GM18502 (cell line): ENCODE measurements around the gene CDHR4.
A peak's percentile ranks its signal among the peaks of the same experiment; 100 is the strongest.

Source experiments
- ATAC-seq: cut with Tn5 transposase; IDR thresholded peaks from one replicate; pipeline ENCODE4 v1.9.1; 2021; ENCODE audit warnings: mild to moderate bottlenecking; ENCODE audit not compliant: unreplicated experiment, poor library complexity

The CDHR4 gene

DNA sequence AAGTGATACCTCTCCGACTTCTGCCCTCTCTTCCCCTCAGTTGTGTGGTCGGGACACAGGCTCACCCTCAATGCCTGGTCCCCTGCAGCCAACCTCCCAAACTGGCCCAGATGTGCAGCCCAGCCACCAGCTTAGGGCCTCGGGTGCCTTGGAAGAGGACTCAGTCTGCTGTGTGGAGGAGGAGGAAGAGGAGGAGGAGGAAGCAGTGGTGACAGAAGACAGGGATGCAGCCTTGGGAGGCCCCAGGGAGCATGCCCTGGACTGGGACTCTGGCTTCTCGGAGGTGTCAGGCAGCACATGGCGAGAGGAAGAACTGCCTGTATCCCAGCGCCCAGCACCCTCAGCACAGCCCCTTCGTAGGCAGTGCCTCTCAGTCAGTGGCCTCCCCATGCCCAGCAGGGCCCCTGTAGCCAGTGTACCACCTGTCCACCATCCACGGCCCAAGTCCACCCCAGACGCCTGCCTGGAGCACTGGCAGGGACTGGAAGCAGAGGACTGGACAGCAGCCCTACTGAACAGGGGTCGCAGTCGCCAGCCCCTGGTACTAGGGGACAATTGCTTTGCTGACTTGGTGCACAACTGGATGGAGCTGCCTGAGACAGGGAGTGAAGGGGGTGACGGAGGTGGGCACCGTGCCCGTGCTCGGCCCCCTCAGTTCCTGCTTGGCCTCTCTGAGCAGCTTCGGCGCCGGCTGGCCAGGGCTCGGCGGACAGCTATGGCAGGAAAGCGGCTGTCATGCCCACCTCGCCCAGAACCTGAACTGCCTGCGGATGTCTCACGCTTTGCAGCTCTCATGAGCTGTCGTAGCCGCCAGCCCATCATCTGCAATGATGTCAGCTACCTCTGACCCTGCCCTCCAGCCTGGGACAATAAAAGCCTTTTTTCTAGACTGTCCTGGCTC is 4.7 kb upstream of the CDHR4 start:
- no peak for ATAC-seq

DNA sequence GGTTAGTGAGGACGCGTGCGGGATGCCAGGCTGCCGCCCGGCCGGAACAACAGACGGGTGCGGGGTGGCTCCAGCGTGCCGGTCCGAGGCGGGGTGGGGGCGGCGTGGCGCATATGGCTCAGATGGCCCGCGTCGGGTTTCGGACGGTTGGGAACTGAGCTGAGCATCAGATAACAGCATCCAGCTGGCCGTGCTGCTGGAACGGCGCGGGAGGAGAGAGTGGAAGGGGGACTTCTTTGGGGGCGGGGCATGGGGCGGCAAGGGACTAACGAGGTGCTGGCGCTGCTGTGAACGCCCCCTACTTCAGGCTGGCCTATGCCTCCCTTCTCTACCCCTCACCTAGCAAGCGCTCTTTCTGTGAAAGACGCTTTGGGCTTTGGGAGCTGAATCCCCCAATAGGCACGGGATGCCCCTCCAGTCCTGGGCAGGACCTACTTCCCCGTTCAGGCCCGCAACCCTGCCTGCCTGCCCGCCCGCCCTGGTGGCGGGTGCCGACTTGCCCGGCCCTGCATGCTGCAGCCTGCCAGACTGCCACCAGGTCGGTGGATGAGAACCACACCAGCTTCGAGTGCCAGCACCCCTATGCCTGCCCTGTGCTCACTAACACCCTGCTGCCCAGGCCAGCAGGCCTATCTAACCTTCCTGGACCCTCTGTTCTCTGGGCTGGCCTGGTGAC is 3.9 kb upstream of the CDHR4 start:
- peak; percentile 4 for ATAC-seq

DNA sequence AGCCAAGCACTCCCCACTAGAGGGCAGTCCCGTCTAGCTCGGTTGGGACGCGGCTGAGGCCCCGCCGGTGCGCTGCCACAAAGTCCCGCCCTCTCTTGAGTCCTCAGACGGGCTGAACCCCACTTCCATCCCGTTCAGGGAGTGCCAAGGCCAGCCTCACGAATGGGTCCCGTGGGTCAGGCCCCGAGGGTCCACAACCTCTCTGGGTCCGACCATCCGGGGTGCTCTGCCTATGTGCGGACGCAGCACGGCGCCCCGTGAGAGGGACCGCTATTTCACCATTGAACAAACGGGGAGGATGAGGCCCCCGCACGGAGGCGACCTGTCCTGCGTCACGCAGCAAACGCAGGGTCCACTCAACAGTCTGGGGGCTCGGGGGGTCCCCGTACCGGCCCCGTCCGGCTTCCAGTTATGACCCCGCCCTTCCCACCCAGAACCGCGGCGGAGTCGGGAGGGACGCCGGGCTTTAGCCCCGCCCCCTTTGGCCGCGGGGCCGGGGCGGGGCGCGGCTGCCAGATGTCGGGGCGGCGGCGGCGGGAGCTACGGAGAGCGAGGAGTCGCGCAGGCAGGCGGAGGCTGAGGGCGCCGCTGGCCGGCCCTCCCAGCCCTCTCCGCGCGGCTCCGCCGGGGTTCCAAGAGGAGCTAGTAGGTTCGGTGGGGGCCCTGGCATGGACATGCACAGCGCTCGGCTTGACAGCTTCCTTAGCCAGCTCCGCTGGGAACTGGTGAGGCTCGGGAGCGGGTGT is 3.2 kb upstream of the CDHR4 start, which contains the start of gene INKA1:
INKA1 (plus strand) TSS at position 543 of the 746 bp plus-strand sequence; CDS start at position 675, 132 bp downstream.
- peak; percentile 61 for ATAC-seq

DNA sequence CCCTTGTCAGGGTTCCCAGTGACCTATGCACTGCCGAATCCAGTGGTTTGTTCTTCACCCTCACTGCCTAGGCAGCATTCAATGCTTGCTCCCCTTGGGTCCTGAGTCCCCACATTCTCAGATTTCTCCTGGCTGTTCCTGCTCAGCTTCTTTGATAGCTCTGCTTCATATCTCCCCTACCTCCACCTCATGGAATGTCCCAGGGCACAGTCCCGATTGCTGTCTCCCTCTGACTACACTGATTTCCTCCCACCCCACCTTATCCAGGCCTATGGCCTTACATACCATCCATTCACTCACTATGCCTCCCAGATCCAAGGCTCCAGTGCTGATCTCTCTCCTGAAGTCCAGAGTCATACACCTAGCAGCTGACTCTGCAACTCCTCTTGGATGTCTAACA is 1.5 kb upstream of the CDHR4 start:
- ATAC-seq: no peak

DNA sequence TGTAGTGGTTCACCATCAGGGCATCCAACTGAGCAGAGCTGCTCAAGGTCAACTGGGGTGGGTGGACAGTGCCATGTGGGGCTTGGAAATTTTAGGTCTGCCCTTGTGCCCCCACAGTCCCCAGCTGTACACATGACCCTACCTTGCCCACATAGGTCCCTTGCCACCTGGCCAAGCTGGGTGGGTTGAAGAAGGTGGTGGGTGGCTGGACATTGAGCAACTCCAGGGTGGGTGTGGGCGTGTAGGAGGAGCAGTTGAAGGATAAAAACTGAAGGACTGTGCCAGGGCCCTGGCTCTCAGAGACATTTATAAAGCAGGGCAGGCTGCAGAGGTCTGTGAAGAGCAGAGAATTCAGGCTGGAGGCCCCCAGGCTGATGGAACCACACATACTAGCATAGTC is 568 bp downstream of the CDHR4 start:
- no peak for ATAC-seq

DNA sequence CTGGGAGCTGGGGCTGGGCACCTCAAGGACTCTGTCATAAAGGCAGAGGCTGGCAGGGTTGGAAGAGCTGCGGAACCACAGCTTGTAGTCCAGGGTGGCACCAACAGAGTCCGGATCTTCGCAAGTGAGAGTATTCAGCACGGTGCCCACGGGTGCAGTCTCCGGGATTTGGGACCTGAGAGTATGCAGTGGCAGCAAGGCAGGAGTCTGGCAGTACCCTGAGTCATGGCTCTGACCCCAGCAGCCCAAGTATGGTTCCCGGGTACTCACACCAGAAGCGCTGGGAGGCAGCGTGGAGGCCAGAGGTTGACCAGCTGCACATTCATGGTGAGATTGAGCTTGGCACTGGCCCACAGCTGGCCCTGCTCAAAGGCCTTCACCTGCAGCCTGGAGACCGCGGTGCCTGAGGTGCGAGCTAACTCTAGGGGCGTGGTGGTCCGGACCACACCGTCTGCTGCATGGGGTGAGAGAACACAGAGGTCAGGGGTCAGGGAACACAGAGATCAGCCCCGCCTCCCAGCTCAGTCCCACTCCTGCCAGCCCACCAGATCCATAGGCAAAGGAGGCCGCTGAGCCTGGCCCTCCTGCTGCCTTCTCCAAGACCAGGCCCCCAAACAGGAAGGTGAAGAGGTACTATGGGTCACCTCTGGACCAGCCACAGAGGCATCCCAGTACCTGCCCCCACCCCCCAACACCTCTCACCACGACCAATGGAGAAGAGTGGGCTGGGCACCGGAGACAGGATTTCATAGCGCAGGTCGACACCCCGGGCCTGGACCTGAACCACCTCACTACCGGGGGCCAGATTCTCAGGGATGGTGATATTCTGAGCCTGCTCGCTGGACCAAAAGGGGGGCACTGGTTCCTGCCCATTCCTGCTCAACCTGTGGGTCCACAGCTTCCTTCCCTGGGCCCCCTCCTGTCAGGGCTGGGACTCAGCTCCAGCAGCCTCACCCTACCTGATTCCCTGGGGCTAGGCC is 4.5 kb downstream of the CDHR4 start:
- no peak for ATAC-seq

DNA sequence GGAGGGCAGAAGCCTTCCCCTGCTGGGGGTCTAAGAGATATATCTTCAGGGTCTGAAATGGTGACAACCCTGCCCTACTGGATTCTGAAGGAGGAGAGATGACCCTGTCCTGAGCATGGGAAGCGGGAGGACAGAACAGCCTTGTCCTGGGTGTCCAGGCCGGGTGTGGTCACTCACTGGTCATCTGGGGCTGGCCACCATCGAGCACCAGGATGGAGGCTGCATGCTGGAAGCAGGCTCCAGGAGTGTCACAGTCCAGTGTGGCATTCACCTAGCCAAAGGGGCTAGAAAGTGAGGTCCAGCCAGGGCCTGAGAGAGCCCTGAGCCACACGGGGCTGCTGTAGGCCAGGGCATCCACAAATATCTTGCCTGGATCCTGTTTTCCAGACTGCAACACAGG is 5.2 kb downstream of the CDHR4 start:
- ATAC-seq: no peak

DNA sequence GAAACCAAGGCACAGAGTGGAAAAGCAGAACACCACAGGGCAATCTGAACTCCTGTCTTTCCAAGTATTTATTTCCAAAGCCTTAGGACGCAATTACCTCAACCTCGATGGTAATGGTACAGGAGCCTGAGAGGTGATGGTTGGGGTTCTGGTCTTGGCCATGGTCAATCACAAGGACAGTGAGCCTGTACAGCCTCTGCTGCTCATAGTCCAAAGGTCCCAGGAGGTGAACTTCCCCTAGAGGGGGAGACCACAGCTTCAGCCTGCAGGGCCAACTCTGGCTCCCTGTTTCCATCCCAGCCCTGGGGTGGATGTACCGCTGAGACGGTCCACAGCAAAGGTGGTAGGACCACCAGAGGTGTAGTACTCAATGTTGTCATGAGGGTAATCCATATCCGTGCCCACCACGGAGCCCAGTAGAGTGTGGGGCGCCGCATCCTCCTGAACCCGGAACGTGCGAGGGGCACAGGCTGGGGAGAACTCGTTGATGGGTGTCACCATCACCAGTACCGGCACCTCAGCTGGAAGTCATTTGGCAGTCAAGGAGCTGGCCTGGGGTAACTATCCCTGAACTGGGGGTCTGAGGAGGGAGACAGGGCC is 6.1 kb downstream of the CDHR4 start:
- ATAC-seq: no peak

DNA sequence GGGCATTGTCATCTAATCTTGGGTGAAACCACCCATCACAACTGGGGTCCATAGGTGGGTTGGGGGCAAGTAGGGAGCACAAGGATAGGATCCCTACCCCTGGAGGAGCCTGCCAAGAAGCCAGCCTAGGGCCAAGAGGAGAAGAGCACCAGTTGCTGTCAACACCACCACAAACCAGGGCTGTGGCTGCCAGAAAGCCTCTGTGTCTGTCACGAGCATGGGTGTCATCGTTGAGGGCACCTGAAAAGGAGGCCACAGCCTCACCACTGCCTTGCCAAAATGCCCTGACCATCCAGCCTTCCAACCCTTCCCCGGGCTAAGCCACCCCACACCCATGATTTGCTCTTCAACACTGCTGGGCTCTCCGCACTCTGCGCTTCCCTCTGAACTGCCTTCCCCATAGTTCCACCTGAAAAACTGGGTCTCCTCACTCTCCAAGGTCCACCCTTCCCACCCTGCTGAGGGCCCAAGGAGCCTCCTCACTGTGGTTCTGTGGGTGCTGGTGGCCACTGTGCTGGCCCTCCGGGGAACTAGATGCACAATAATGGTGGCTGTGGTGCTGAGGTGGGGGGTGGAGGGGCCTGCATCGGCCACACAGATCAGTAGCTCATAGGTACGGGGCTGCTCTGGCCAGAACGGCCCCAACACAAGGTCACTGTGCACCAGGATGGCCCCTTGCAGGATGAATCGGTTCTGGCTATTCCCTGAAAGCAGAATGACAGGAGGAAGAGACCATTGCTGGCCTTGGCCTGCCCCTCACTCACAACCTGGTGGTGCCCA is 7.1 kb downstream of the CDHR4 start:
- no peak for ATAC-seq

DNA sequence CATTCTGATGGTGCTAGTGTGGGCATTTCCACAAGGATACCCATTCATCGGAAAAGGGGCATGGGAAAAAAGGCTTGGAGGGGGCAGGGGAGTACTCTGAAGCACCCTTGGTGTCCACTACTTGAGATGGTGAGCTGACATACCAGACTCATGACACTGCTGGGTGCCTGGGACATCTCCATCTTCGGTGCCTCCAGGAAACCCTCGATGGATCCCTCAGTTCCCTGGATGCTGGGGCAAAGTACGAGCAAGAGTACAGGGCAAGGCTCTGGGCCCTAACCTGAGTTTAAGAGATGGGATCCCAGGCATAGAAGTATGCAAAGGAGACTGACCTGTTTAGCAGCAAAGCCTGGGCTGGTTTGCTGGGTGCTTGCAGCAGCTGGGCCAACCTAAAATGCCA is 8.1 kb downstream of the CDHR4 start:
- ATAC-seq: no peak

DNA sequence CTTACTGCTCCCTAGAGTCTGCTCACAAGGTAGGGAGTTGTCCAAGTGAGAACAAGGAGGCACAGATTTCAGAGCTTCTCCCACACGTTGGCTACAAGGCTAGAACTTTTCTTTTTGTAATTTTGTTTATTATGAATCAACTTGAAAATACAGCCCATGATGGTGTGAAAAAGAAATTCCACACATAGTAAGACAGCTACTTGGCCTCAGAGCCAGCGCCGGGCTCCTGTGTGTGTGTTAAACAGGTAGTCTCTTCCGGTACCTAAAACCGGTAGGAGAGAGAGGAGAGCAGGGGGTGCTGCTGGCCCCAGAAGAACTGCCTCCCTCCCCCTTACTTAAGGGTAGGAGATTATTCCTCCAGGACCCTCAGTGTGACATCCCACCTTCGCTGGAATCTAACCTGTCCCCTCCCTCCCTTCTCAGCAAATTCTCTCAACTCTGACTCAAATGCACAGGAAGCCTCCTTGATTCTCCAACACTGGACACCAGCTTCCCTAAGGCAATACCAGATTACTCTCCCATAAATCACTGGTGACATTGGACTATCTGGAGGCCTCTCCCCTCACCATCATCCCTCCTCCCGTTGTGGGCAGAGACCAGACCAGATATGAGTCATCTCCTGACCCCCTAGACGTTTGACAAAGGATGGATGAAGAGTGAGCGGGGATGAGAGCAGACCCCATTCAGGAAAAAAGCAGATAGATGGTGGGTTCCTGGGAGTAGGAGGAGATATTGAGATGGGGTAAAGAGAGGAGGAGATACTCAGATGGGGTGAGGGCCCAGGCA is 8.9 kb downstream of the CDHR4 start:
- no peak for ATAC-seq

DNA sequence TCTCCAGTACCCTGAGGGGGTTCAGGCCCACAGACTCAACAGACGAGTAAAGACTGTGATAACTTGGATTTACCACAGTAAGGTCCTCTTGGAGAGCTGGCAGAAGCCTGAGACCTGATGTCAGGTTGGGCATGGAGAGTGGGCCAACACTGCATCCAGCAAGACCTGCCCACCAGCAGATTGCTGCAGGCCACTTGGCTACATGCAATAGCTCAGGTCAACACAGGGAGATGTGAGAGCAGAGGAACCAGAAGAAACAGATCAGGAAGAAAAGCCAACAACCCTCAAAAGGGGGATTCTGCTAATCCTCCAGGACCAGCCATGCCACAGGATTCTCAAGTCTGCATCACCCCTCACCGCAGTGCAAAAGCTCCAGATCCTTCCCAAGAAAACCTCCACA is 11.6 kb downstream of the CDHR4 start:
- ATAC-seq: no peak

DNA sequence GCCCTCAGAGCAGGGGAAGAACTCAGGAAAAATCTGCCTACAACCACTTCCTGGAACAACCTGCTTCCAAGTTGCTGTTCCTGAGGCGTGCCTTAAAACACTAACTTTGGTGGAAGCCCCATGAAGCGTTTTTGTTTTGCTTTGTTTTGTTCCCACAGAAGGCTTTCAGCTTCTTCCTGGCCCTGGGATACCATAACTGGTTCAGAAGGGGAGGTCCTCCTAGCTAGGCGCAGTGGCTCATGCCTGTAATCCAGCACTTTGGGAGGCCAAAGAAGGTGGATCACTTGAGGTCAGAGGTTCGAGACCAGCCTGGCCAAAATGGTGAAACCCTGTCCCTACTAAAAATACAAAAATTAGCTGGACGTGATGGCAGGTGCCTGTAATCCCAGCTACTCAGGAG is 12.1 kb downstream of the CDHR4 start:
- no peak for ATAC-seq

DNA sequence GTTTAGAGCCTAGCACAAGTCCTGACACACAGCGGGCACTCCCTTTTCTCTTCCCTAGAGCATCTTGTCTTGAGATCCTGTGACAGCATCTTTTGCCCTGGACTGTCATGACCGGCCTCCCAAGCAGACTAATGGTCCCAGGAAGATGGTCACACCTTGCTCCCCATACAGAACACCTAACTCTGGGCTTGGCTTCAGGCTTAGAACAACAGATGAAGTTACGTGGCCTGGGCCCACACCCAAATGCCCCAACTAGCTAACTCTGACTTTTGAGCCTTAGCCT is 12.6 kb downstream of the CDHR4 start:
- no peak for ATAC-seq

DNA sequence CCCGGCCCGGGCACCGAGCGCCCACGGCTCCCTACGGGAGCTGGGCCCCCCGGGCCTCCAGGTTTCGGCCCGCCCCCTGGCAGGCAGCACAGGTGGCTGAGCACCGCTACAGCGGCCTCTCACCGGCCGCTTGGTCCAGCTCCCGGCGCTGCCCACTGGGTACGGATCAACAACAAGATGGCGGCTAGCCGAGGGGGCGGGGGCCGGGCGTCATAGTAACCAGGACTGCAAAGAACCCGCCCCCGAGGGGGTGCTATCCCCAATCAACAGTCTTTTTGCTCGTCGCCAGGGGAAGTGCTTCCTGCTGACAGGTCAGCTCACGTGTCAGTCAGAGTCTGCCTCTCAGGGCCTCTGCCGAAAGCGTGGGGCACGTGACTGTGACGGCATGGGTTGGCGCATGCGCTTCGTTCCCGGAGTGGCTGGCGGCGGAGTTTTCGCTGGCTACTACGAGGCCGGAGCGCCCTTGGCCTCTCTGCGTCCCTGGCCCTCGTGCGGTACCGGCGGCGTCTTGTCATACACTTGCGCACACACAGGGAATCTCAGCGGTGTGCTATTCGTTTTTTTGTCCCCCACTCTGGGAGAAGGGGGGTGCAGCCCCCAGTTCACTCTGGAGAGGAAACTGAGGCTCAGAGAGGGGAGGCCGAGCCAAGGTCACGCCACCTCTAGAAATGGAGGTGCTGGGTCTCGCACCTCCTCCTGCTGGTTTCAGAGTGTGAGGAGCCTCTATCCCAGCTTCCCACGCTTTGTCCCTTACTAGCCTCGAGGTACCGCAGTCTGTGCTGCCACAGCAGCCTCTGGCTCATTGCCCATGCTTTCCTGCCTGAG is 13.1 kb downstream of the CDHR4 start, which contains the start of gene IP6K1:
IP6K1 (minus strand) TSS at position 186 of the 825 bp plus-strand sequence. CDS start 38,502 bp downstream, outside the sequence.
- peak; percentile 97 for ATAC-seq

DNA sequence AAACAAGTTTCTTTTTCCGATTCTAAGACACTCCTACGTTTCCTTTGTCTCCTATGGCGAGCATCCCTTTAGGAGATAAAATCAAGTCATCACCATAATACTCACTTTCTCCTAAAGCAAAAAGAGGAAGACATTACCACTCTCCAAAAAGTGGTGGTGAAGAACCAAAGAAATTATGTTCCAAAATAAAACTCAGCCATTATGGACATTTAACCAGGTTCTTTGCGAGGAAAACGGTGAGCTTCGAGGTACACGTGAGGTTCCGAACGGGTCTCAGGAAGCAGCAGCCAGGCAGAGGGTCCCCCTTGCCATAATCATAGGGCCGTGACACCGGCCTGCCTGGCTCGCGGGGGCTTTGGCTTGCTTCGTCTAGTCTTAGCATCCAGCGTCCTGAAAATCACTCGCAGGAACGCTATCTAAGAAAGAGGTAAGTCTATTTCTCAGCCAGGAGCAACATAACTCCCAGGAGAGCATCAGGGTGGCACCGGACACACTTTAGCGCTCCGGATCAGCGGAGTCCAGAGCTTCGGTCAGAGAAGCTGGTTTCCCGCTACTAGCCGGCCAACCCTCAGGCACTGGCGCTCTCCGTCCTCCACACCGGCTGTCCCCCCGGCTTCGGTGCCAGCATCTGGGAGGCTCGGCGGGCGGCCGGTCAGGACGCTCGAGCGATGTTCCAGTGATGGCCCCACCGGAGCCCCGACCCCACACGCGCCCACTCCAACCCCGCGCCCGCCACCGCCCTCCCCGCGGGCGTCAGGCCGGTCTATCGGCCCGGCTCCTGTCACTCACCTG is 13.9 kb downstream of the CDHR4 start:
- peak; percentile 46 for ATAC-seq
